PFSK-1 (cell line): ENCODE data around the gene OMP.

Source experiments
- FOXP2 ChIP-seq: optimal IDR thresholded peaks from 2 replicates; pipeline ENCODE3; 2011; ENCODE audit warnings: borderline replicate concordance, control low read depth, inconsistent platforms; ENCODE audit not compliant: insufficient read depth; ENCODE audit errors: extremely low read length, extremely low read depth
- POLR2AphosphoS5 ChIP-seq: IDR thresholded peaks from 2 replicates; pipeline ENCODE4 v1.6.1; 2012; ENCODE audit warnings: low read depth, mild to moderate bottlenecking, control low read depth, low read length, moderate library complexity
- REST ChIP-seq, 2 experiments: IDR thresholded peaks; 2 replicates each; pipeline versions ENCODE4 v1.6.1 to v1.8.0; 2011 to 2012; ENCODE audit warnings: low read depth in 2 of 2, low read length in 2 of 2, control low read depth in 1 of 2, inconsistent platforms in 1 of 2, mild to moderate bottlenecking in 1 of 2, moderate library complexity in 1 of 2; ENCODE audit not compliant: insufficient read depth in 1 of 2
- SIN3A ChIP-seq: IDR thresholded peaks from 2 replicates; pipeline ENCODE4 v1.6.1; 2012; ENCODE audit warnings: mild to moderate bottlenecking, low read length, moderate library complexity, borderline replicate concordance; ENCODE audit not compliant: insufficient read depth
- TAF1 ChIP-seq: IDR thresholded peaks from 2 replicates; pipeline ENCODE4 v1.6.1; 2012; ENCODE audit warnings: low read length, control low read depth, borderline replicate concordance; ENCODE audit not compliant: insufficient read depth

- no peak for TF ChIP-seq POLR2AphosphoS5
- TF ChIP-seq REST (IDR thresholded peaks at IDR 0.05; ENCODE audit: insufficient read depth in 1 of 2, low read depth in 2 of 2, low read length in 2 of 2) = no peak
- TF ChIP-seq TAF1 = no peak
- no peak for TF ChIP-seq FOXP2
- no peak for TF ChIP-seq SIN3A
Observed at GRCh38 chr11:77073328-77074001, 29.2 kb upstream of the OMP start.
